Non-pigmented ciliary epithelial cell (primary cell): ENCODE data around the gene GIPR.
"Not testable (repeated sequence)": the region's sequence is repeated elsewhere in the genome, so short reads cannot be mapped to it uniquely, and the experiment has no call there.

Experiments
- DNase-seq: peaks from one replicate; pipeline ENCODE4 v3.0.0-alpha.2; 2010; ENCODE audit warnings: low read depth

GIPR gene

GRCh38 chr19:45645631-45646344, 22.2 kb upstream of the GIPR start:
- no peak for DNase-seq

- DNase-seq: no peak
Measured at GRCh38 chr19:45646345-45646698, 21.7 kb upstream of the GIPR start.

- no peak for DNase-seq
Measured at GRCh38 chr19:45650722-45651121, 17.3 kb upstream of the GIPR start.

- DNase-seq: no peak
Measured at GRCh38 chr19:45653634-45654033, 14.4 kb upstream of the GIPR start.

- no peak for DNase-seq
Measured at GRCh38 chr19:45655073-45655472, 12.9 kb upstream of the GIPR start.

GRCh38 chr19:45657520-45658167, 10.4 kb upstream of the GIPR start:
- no peak for DNase-seq

- DNase-seq: no peak
Measured at GRCh38 chr19:45659096-45659729, 8.8 kb upstream of the GIPR start.

- DNase-seq: no peak
Measured at GRCh38 chr19:45660636-45661035, 7.4 kb upstream of the GIPR start.

- DNase-seq: no peak
Measured at GRCh38 chr19:45663800-45664199, 4.2 kb upstream of the GIPR start.

- no peak for DNase-seq
Measured at GRCh38 chr19:45664575-45664974, 3.4 kb upstream of the GIPR start.

- no peak for DNase-seq
Measured at GRCh38 chr19:45668342-45668871, 386 bp downstream of the GIPR start.

- DNase-seq: no peak
Measured at GRCh38 chr19:45670670-45671453, 2.8 kb downstream of the GIPR start.

- DNase-seq: no peak
Measured at GRCh38 chr19:45674946-45675345, 6.9 kb downstream of the GIPR start.

GRCh38 chr19:45676851-45677263, 8.8 kb downstream of the GIPR start:
- DNase-seq: no peak

GRCh38 chr19:45677351-45678230, 9.6 kb downstream of the GIPR start:
- DNase-seq: no peak

- DNase-seq: no peak
Measured at GRCh38 chr19:45681391-45682015, 13.5 kb downstream of the GIPR start.

- no peak for DNase-seq
Measured at GRCh38 chr19:45682117-45682516, 14.1 kb downstream of the GIPR start.

GRCh38 chr19:45682908-45683307, 14.9 kb downstream of the GIPR start:
- DNase-seq: no peak

GRCh38 chr19:45685045-45685444, 17.0 kb downstream of the GIPR start:
- not testable (repeated sequence) for DNase-seq

- no peak for DNase-seq
Measured at GRCh38 chr19:45687599-45687998, 19.6 kb downstream of the GIPR start.
